MM.1S (cell line): Measurements from ENCODE around the gene POLR3B.

ENCODE experiments used
- DNase-seq: peaks from one replicate; pipeline ENCODE4 v3.0.0-alpha.2; 2015
- H2AFZ ChIP-seq: fragments of 300-600 bp; sonication (generic); 2 replicates; pipeline ENCODE4 v1.6.0; 2016; ENCODE audit warnings: antibody characterized with exemption, low read length
- H3F3A ChIP-seq: fragments of 300-600 bp; sonication (generic); 2 replicates; pipeline ENCODE4 v1.6.1; 2016; ENCODE audit warnings: mild to moderate bottlenecking, antibody characterized with exemption, low read length, moderate library complexity, mixed read lengths; ENCODE audit not compliant: insufficient read depth
- H3K27ac ChIP-seq: fragments of 300-600 bp; sonication (generic); 2 replicates; pipeline ENCODE4 v1.5.1; 2016; ENCODE audit warnings: mild to moderate bottlenecking, low read length
- H3K27me3 ChIP-seq: fragments of 300-600 bp; sonication (generic); replicated peaks from 2 replicates; pipeline ENCODE4 v1.6.0; 2016; ENCODE audit warnings: low read length; ENCODE audit not compliant: insufficient read depth
- H3K36me3 ChIP-seq: fragments of 300-600 bp; sonication (generic); replicated peaks from 2 replicates; pipeline ENCODE4 v1.6.1; 2016; ENCODE audit warnings: mild to moderate bottlenecking, low read length, mixed read lengths; ENCODE audit not compliant: insufficient read depth
- H3K4me1 ChIP-seq: fragments of 300-600 bp; sonication (generic); 2 replicates; pipeline ENCODE4 v1.6.1; 2016; ENCODE audit warnings: low read length, mixed read lengths
- H3K4me2 ChIP-seq: fragments of 300-600 bp; sonication (generic); 2 replicates; pipeline ENCODE4 v1.6.0; 2016; ENCODE audit warnings: low read depth, low read length
- H3K4me3 ChIP-seq: fragments of 300-600 bp; sonication (generic); 2 replicates; pipeline ENCODE4 v1.5.1; 2016; ENCODE audit warnings: low read length, mixed read lengths
- H3K79me2 ChIP-seq: fragments of 300-600 bp; sonication (generic); 2 replicates; pipeline ENCODE4 v1.6.1; 2016; ENCODE audit warnings: mixed run types, low read length, mixed read lengths
- H3K9ac ChIP-seq: fragments of 300-600 bp; sonication (generic); 2 replicates; pipeline ENCODE4 v1.6.1; 2016; ENCODE audit warnings: low read length, mixed read lengths
- H3K9me2 ChIP-seq: fragments of 300-600 bp; sonication (generic); replicated peaks from 2 replicates; pipeline ENCODE4 v1.6.1; 2016; ENCODE audit warnings: mild to moderate bottlenecking, low read length, mixed read lengths; ENCODE audit not compliant: insufficient read depth
- H3K9me3 ChIP-seq: fragments of 300-600 bp; sonication (generic); replicated peaks from 2 replicates; pipeline ENCODE4 v1.6.1; 2016; ENCODE audit warnings: mild to moderate bottlenecking, low read length, mixed read lengths; ENCODE audit not compliant: insufficient read depth
- H4K20me1 ChIP-seq: fragments of 300-600 bp; sonication (generic); 2 replicates; pipeline ENCODE4 v1.6.1; 2016; ENCODE audit warnings: mild to moderate bottlenecking, low read length, moderate library complexity, mixed read lengths; ENCODE audit not compliant: insufficient read depth
- CTCF ChIP-seq: fragments of 300-600 bp; sonication (generic); IDR thresholded peaks from 2 replicates; pipeline ENCODE4 v1.5.1; 2016; ENCODE audit warnings: antibody characterized with exemption, low read length, mixed read lengths
- EZH2 ChIP-seq: fragments of 300-600 bp; sonication (generic); optimal IDR thresholded peaks from 2 replicates; pipeline ENCODE3; 2017; ENCODE audit warnings: low read depth, mild to moderate bottlenecking, antibody characterized with exemption, low read length, mixed read lengths
- EZH2phosphoT487 ChIP-seq: fragments of 300-600 bp; sonication (generic); IDR thresholded peaks from 2 replicates; pipeline ENCODE4 v1.6.1; 2018; ENCODE audit warnings: antibody characterized with exemption, low read length

POLR3B gene

GRCh38 chr12:106333010-106333409 is 24.5 kb upstream of the POLR3B start:
- Histone ChIP-seq H3K9me2 (no peaks in the 10 kb centered on the region), H3K36me3 (no peaks in the 10 kb centered on the region), H3K9me3 (no peaks in the 10 kb centered on the region), H3K4me1 (no peaks in the 10 kb centered on the region), H3K27me3 (no peaks in the 10 kb centered on the region), H3K9ac (no peak overlapping the region), H3K27ac (no peak overlapping the region), H3K79me2 (no peaks in the 10 kb centered on the region), H3K4me2 (no peak overlapping the region), H4K20me1 (no peaks in the 10 kb centered on the region), H3K4me3 (no peak overlapping the region), H2AFZ (no peak overlapping the region), H3F3A (no peaks in the 10 kb centered on the region)
- DNase-seq, result no peak
- TF ChIP-seq EZH2 (no peak), EZH2phosphoT487 (no peak), CTCF (no peak)

GRCh38 chr12:106333756-106334155 is 23.8 kb upstream of the POLR3B start:
- Histone ChIP-seq H3K9me3 (no peaks in the 10 kb centered on the region), H3K4me1 (no peaks in the 10 kb centered on the region), H3K9ac (no peak overlapping the region), H3K27ac (no peak overlapping the region), H3F3A (no peaks in the 10 kb centered on the region), H3K4me3 (no peak overlapping the region), H3K27me3 (no peaks in the 10 kb centered on the region), H3K79me2 (no peaks in the 10 kb centered on the region), H3K9me2 (no peaks in the 10 kb centered on the region), H2AFZ (no peak overlapping the region), H4K20me1 (no peaks in the 10 kb centered on the region), H3K4me2 (no peak overlapping the region), H3K36me3 (no peaks in the 10 kb centered on the region)
- DNase-seq, result no peak
- TF ChIP-seq EZH2 (no peak), CTCF (no peak), EZH2phosphoT487 (no peak)

DNA sequence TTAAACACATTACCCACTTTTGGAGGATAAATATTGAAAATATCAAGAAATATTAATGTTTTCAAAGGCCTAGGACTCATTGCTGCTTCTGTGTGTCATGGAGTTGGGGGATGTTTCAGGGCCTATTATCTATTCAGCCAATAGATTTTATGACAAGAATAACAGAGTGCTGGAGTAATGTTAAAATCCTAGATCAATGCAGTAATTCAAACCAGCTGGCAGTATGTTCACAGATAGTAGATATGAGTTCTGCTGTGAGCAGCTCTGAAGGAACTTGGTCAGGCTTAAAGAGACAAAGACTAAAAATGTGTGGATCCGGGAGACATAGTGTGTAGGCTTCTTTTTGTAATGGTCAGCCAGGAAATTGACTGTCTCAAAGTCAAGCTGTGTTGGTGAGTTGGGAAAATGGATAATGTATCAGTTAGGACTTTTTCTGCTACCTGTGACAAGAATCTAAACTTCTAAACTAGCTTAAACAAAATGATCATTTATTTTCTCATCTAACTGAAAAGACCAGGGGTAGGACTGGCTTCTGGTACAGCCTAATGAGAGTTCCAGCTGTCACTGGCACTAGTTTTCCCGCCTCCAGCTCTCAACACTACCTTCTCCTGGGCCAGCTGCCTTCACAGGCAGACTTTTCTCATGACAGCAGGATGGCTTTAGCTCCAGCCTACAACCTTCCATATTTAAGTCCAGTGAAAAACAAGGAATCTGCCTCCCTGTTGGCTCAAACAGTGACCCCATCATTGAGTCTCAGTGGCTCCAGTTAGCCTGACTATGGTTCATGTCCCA is 16.3 kb upstream of the POLR3B start:
- no peak overlapping the region for H3K4me2 ChIP-seq
- no peak for DNase-seq
- H3K4me1 ChIP-seq, result no peaks in the 10 kb centered on the region
- no peak overlapping the region for H3K4me3 ChIP-seq
- no peaks in the 10 kb centered on the region for H3F3A ChIP-seq
- TF ChIP-seq CTCF, result no peak
- no peak for TF ChIP-seq EZH2
- TF ChIP-seq EZH2phosphoT487, result no peak
- no peaks in the 10 kb centered on the region for H3K9me2 ChIP-seq
- H3K9me3 ChIP-seq, result no peaks in the 10 kb centered on the region
- H2AFZ ChIP-seq, result no peak overlapping the region
- H3K36me3 ChIP-seq, result no peaks in the 10 kb centered on the region
- H4K20me1 ChIP-seq, result no peaks in the 10 kb centered on the region
- H3K9ac ChIP-seq, result no peak overlapping the region
- H3K27ac ChIP-seq, result no peak overlapping the region
- H3K79me2 ChIP-seq, result no peaks in the 10 kb centered on the region
- H3K27me3 ChIP-seq, result no peaks in the 10 kb centered on the region
